GM19372 (cell line): ENCODE results near the gene PSMG3.

Source experiments
- ATAC-seq: cut with Tn5 transposase; IDR thresholded peaks from one replicate; pipeline ENCODE4 v1.9.1; 2021; ENCODE audit warnings: mild to moderate bottlenecking, low read depth, moderate library complexity; ENCODE audit not compliant: unreplicated experiment

The PSMG3 gene

DNA sequence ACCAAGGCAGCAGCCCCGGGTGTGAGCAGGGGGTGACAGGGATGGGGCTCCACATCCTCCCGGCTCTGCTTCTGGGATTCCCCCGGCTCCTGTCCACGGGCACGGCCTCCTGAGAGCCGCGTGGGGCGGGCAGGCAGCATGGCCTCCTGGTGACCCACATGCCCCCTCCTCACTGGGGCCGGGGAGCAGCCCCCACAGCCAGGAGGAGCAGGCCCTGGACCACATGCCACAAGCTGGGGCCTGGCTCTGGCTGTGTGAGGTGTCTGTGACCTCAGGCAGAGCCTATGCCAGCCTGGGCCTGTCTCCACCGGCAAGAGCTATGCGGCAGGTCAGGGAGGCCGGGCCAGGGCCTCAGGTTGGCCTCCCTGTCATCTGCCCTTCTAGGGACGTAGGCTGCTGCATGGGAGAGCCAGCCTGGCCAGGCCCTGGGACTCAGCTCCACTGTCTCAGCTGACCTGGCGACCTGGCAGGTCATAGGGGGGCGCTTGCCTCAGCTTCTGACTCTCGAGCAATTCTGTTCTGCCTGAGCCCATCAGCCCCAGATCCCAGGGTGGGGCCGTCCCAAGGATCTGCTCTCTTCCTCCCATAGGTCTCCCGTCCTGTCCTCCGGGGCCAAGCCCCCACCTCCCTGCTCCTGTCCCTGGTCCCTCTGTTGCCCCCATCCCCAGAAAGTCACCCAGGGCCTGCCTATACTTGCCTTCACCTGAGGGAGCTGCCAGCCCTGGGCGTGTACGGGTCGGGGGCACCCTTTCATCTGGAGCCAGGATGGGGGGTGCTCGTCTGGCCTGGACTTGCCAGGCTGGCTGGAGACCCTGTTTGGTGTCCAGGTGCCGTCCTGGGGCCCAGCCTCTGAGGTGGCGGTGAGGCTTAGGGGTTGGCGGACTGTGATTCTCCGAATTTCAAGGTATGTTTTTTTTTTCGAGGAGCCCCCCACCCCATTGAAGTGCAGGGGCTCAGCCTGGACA, 9.9 kb downstream of the PSMG3 start:
- ATAC-seq = no peak

DNA sequence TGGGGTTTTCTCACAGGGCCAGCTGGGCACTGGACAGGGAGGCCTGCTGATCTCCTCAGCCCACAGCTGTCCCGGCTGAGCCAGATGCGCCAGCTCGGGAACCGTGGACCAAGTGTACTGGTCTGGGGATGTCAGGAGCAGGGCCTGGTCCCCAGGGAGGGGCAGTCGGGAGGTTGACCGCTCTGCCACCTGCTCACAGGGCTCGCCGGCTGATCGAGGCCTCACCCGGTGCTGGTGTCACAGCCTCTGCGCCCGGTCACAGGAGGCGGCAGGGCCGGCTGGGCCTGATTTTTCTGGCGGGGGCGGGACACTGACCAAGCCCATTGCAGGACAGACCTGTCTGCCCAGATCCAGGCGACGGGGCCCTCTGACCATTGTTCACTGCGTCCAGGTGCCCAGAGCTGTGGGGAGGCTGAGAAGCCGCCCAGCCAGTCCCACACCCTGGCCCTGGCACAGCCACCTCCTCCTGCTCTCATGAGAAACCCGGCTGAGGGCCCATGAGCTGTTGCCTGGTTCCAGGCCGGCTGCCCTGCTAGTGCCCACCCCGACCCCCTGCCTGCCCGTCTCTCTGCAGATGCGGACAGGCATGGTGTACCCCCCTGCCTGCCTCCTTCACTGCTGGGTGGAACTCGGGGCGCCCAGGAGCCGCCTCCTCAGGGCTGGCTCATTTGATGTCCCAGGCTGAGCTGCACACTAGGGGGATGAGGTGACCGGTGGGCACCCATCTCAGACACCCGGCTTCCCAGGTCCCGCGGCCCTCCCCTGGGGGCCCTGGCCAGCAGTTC, 10.8 kb downstream of the PSMG3 start:
- ATAC-seq = no peak

DNA sequence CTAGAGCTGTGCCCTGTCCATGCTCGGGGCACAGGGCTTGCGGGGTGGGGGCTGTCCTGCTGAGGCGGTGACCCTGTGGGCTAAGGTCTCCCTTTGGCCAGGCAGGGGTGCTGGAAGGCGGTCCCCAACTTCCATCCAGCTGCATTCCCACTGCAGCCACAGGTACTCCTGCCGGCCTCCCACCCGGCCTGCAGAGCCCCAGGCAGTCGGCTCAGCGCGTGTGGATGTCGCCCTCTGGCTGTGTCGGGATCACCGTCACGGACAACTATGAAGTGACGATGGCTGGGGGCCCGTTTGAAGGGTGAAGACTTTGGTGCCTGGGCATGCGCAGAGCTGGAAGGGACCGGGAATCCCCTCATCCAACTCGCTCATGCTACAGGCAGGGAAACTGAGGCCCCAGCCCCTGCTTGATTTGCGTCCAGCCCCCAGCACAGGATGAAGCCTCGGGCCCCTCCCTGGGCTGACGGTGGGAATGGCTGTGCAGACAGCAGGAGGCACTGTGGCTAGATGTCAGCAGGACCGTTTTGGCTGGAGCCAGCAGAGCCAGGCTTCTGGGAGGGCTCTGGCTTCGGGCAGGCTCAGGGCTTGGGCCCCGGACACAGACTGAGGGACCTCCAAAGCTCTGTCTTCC, 11.5 kb downstream of the PSMG3 start:
- ATAC-seq = no peak

DNA sequence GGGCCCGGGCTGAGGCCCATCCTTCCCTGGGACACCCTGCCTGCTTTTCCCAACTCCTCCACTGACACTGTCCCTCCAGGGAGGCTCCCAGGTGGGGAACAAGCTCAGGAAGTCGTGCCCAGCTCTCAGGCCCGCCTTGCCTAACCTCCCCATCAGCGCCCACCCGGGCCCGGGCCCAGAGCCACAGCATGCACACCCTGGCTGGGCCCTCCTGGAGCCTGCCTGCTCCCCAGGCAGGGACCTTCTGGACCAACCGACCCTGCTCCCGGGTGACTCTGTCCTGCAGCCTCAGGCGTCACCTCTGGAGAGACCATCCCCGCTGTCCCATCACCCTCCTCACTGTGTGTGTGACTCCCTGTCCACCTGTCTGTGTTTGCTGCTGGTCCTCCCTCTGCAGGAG, 12.1 kb downstream of the PSMG3 start:
- ATAC-seq = no peak

DNA sequence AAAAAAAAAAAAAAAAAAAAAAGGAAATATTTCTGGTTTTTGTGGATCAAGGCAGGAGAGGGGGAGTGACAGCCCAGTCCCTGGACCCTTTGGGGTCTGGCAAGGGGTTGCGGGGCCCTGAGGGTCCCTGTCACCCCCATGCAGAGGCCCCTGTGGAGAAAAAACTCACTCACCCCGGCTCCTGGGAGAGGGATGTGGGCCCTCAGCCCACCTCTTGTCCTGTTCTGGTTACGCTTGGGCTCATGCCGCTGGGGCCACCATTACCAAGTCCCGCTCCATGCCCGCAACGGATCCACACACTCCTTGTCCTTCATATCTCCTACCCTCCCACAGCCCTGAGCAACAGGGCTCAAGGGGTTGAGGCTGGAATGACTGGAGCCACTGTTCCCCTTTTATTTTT, 12.8 kb downstream of the PSMG3 start:
- no peak for ATAC-seq

DNA sequence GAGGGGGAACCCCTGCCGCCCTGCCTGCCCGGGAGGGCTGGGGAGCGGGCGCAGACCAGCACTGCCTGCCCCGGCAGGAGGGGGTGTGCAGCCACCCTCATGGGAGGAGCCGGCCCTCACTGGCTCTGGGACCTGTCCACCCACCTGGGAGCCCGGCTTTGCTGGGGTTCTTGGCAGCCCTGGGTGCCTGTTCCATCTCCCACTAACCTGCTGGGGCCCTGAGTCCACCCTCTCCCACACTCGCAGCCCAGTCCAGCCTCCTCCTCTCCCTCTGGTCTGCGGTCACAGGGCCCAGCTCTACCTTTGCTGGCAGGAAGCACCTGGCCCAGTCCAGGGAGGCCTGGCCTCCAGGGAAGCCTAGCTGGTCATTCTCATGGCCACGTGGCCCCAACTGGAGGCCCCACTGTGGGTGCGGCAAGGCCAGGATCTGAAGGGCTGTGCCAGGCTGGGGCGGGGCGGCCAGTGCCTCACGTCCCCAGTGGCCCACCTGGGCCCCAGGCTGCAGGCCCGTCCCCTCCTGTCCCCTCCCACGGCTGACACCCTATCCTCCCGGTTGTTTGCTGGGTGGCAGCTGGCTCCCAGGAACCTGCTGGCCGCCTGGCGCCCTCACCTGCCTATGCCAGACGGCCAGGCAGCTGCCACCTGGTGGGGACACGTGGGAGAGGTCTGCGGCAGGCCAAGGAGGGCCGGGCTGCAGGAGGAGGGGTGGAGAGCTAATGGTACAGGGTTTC, 13.9 kb downstream of the PSMG3 start, which contains the start of gene TMEM184A:
TSS of gene TMEM184A (minus strand) at position 393 of the 731 bp plus-strand sequence. CDS start 721 bp downstream, outside the sequence.
- ATAC-seq = no peak

DNA sequence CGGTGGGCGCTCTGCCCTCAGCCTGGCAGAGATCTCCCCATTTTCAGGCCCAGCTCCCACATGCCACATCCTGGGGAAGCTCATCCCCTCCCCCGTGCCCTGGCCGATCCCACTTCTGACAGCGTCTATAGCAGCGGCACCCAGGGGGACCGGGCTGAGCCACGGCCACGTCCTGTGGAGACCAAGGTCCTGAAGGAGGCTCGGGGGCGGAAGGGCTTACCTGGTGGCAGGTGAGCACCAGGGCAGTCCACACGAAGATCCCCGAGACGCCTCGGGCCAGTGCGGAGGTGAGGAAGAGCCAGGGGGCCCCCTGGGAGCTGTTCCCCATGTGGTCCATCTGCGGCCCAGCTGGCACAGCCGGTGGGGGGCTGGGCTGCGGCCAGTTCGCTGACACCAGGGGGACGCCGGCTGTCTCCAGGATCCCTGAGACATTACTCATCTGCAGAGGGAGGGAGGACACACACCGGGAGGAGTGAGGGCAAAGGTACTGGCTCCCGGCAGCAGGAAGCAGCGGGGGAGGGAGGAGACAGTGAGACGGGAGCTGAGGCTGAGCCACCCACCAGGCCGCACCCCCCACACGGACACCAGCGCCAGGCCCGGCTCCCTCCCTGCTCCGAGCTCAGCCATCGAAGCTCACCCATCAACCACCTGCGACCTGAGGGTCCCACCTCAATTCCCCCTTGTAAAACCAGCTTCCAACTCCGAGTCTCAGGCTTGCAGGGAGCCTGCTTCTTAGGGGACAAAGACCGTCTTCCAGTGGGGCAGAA, 14.6 kb downstream of the PSMG3 start:
- no peak for ATAC-seq

DNA sequence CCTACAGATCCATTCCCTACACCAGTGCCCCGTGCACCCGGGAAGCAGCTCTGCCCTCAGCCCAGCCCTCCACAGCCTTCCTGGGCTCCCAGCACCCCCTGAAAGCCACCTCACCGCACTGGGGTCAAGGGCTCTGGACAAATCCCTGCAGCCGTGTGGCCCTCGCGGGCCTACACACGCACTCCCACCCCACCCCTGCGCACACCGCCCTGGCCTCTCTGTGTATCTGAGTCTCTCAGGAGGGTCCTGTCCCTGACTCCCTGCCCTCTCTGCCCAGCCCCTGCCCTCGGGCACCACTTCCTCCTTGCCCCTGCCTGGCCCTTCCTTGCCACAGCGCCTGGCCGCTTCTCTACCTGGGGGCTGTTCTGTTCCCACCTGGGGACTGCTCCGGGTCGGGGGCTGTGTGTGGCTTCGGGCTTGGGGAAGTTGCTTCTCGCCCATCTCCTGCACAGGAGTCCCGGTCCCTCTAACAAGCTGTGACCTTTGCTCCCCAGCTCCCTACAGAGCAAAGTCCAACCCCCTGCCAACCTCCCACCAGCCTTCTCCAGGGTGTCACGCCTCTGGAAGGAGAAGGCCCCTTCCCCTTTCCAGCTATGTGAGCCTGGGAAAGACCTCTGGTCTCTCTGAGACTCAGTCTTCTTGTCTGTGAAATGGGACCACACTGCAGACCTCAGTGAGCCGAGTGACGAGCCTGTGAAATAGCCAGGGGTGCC, 15.3 kb downstream of the PSMG3 start:
- ATAC-seq = no peak

DNA sequence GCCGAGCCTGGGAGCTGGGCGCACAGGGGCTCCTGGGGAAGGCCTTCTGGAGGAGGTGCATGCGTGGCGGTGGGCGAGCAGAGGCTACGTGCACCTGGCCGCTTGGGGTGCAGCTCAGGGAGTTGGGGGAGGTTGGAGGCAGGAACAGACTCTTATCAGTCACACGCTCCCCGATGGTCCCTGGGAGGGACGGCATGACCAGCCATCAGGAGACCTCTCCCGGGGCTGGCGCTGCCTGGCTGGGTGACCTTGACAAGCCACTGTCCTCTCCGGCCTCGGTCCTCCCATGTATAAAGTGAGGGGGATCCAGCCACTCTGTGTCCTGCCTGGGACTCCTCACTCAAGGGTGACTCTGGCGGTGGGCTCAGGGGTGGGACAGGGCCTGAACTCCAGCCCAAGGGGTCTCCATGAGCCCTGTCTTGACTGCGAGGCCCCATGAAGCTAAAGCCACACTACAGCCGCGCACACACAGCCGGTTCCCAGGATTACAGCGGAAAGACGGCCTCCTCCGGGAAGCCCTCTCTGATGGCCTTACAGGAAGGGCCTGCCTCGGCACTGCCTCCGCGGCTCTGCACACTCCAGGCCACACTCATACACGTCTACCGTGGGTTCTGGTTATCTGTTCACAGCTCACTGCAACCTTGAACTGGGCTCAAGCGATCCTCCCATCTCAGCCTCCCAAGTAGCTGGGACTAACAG, 16.2 kb downstream of the PSMG3 start:
- no peak for ATAC-seq

DNA sequence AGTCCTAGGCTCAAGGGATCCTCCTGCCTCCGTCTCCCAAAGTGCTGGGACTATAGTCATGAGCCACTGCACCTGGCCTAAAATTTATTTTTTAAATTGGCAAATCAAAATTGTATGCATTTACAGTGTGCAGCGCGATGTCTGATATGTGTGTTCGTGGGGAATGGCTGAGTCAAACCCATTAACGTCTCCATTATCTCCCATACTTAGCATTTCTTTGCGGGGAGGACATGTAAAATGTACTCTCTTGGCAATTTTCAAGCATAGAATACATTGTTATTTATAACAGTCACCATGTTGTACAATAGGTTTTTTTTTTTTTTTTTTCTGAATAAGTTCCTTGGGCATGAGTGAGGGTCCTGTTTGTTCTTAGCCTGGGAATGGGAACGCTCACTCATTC, 17.6 kb downstream of the PSMG3 start:
- no peak for ATAC-seq

DNA sequence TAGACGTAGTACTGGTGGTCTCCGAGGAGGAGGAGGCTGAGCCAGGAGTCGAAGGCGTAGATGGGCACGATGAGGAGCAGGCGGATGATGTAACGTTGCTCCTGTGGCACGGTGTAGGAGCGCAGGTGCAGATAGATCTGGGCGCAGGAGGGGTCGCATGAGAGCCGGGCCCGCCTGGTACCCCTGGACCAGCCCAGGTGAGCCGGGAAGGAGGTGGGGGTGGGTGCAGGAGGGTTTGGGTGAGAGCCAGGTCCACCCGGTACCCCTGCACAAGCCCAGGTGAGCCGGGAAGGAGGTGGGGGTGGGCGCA, 19.0 kb downstream of the PSMG3 start:
- no peak for ATAC-seq

DNA sequence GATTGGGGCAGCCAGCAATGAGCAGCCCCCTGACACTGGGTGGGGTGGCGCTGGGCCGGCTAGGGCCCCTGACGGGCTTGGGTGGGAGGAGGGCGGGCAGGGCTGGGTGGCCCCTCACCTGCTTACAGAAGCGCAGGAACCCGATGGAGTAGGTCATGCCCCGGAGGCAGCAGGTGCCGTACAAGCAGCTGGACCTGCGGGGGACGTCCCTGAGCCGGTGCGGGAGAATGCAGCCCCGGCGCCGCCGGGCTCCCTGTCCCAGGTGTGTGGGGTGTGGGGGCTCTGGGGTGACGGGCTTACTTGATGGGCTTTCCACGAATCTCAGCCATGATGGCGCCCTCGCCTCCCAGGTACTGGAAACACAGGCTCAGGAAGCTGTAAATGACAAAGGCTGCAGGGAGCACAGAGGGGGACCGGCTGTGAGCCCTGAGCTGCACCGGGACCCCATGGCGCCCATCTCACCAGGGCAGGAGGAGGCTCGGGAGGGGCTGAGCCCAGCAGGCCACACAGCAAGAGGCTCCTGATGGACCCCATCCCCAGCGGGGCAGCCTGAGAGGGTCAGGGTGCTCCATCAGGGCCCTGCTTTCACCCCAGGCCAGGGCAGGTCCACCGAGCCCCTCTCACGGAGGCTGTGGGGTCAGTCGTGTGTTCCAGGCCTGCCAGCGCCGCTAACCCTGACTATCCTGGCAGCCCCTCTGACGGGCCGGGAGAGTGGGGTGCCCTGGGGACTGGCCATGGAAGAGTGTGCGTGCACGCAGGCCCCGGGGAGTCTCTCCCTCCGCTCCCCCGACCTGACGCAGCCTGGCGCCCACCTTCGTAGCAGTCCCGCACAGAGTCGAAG, 19.6 kb downstream of the PSMG3 start:
- no peak for ATAC-seq

DNA sequence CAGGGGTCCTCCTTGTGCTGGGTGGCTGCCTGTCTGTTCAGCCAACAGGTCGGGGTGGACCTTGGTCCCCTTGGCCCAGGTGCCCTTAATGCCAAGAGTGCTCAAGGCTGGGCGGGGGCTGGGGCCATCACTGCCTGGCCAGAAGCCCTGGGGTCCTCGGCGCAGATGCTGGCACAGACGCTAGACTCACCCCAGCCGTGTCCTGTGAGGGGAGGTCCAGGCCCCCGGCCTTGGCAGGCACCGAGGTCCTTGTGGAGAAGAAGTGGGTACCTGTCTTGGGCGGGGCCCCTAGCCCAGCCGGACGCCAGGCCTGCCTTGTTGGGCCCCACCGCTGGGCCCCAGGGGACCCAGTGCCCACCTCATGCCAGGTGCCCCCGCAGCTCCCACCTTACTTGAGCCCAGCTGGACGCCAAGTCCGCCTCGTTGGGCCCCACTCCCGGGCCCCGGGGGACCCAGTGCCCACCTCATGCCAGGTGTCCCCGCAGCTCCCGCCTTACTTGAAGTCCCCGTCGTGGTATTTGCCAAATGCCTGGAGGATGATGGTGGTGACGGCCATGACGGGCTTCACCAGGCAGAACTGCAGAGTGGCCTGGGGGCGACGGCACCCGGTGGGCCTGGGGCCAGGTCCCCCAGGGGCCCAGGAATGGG, 20.4 kb downstream of the PSMG3 start:
- no peak for ATAC-seq

DNA sequence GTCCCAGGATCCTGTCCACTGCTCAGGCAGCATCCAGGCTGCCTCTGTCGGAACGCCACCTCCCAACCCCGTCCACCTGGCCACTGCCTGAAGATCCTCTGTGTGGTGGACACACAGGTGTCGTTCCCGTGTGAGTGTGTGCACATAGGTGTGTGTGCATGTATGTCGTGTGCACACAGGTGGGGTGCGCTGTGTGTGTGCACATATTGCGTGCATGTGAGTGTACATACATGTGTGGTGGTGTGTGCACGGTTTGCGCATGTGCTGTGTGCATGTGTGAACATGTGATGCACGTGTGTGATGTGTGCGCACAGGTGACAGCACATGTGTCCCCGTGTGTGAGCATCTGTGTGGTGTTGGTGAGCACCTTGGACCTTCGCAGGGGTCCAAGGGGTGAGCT, 20.9 kb downstream of the PSMG3 start:
- ATAC-seq = no peak

DNA sequence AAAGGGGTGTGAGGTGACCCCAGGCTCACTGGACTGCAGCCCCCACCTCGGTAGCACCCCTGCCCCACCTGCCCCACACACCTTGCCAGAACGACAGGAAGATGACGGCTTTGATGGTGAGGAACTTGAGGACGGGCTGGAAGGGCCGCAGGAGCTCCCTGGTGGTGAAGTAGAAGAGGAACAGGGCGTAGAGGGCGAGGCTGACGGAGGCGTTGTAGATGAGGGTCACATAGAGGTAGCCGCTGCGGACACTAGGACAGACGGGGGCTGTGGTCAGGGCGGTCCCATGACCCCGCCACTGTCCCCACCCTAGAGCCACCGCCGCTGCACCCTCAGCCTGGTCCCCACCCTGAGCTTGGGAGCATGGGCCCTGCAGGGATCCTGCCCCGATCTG, 21.4 kb downstream of the PSMG3 start:
- ATAC-seq = no peak

DNA sequence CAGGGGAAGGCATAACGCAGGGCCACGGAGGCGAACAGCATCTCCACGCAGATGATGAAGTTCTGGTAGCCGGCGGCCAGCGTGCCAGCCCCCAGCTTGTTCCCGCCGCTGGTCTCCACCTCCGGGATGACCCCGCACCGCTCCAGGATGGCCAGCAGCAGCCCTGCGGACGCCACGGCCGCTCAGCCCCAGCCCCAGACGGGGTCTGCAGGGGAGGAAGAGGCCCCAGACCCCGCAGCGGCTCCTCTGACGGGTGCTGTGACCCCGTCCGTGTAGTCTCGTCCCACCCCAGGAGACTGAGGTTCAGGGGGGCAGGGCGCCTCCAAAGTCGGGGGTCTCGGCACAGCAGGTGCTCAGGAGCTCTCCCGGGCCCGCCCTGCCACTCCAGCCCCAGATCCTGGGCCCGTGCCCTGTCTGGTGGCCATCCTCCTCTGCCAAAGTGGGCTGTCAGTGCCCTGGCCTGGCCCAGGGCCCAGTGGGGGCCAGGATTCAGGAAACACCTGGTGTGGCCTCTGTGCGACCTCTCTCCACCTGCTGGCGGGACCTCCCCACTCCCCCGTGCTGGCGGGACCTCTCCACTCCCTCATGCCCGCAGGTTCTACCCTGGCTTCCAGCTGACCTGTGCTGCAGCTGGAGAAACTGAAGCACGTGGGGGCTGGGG, 21.9 kb downstream of the PSMG3 start:
- no peak for ATAC-seq
